ENCODE data around the gene VPS4B.

DNA sequence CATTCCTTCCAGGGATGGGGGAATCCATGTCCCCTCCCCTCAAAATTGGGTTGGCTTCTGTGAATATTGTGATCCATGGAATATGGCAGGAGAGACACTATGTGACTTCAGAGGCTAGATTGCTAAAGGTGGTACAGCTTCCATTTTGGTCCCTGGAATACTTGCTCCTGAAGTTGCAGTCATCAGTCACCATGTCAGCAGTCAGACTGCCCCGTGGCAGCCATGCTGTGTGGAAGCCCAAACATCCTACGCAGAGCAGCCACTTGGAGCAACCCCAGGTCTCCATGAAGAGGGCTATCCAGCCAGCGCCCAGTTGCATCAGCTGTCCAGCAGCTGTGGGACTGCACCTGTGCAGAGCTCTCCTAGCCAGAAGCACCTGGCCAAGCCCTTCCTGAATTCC lies 39.4 kb downstream of the VPS4B start:
- TF ChIP-seq, protein P1, sequence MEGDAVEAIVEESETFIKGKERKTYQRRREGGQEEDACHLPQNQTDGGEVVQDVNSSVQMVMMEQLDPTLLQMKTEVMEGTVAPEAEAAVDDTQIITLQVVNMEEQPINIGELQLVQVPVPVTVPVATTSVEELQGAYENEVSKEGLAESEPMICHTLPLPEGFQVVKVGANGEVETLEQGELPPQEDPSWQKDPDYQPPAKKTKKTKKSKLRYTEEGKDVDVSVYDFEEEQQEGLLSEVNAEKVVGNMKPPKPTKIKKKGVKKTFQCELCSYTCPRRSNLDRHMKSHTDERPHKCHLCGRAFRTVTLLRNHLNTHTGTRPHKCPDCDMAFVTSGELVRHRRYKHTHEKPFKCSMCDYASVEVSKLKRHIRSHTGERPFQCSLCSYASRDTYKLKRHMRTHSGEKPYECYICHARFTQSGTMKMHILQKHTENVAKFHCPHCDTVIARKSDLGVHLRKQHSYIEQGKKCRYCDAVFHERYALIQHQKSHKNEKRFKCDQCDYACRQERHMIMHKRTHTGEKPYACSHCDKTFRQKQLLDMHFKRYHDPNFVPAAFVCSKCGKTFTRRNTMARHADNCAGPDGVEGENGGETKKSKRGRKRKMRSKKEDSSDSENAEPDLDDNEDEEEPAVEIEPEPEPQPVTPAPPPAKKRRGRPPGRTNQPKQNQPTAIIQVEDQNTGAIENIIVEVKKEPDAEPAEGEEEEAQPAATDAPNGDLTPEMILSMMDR (IDR thresholded peaks at IDR 0.05; ENCODE audit: extremely low read depth in 1 of 2, insufficient read depth in 1 of 2, low read depth in 1 of 2, low read length in 2 of 2) = no peak
- TF ChIP-seq JUN (IDR thresholded peaks at IDR 0.05; ENCODE audit: borderline replicate concordance, insufficient read depth, insufficient read length, low read depth) = no peak
- TF ChIP-seq POLR2A (IDR thresholded peaks at IDR 0.05; ENCODE audit: low read depth, low read length) = no peak
- no peak for TF ChIP-seq POLR2AphosphoS5 (IDR thresholded peaks at IDR 0.05; ENCODE audit: insufficient read depth, low read depth, low read length)
- TF ChIP-seq MYC (IDR thresholded peaks at IDR 0.05; ENCODE audit: low read depth, low read length) = no peak
- TF ChIP-seq EZH2 (IDR thresholded peaks at IDR 0.05; ENCODE audit: borderline replicate concordance, low read depth, low read length, severe bottlenecking) = no peak
- no peak for TF ChIP-seq GATA2 (IDR thresholded peaks at IDR 0.05; ENCODE audit: insufficient read depth, insufficient read length, low read depth, low read length)
- TF ChIP-seq, protein P2, sequence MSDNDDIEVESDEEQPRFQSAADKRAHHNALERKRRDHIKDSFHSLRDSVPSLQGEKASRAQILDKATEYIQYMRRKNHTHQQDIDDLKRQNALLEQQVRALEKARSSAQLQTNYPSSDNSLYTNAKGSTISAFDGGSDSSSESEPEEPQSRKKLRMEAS (IDR thresholded peaks at IDR 0.05; ENCODE audit: insufficient read depth, insufficient read length) = no peak
